Measurements from ENCODE around the gene NEURL1. TPM values are rescaled to one million over a fixed set of nuclear protein-coding genes. Genes with fewer than 3 reads are reported as not detected.
"Not testable (repeated sequence)": the region's sequence is repeated elsewhere in the genome, so short reads cannot be mapped to it uniquely, and the experiment has no call there.

Gene NEURL1
- total and polyA plus RNA-seq, 2 experiments from 2014 or later, result 2.7 to 3.5 TPM

- Histone ChIP-seq H3K27ac (no peak overlapping the region), H3K4me1 (ENCODE audit: low read depth) (no peaks in the 10 kb centered on the region), H3K36me3 (peaks cover 27% of the 10 kb centered on the region), H3K4me3 (no peak overlapping the region), H3K27me3 (no peaks in the 10 kb centered on the region), H3K9me3 (ENCODE audit: low read depth) (no peaks in the 10 kb centered on the region)
- TF ChIP-seq CTCF (IDR thresholded peaks at IDR 0.05; ENCODE audit: low read depth, low read length), result no peak
- DNase-seq (ENCODE audit: low read depth in 1 of 2, low spot score in 1 of 2), result no peak
Observed at GRCh38 chr10:103600956-103601569, 107.6 kb downstream of the NEURL1 start.

GRCh38 chr10:103602028-103602851 lies 108.7 kb downstream of the NEURL1 start:
- H3K4me3 ChIP-seq, result no peak overlapping the region
- H3K27me3 ChIP-seq, result no peaks in the 10 kb centered on the region
- no peaks in the 10 kb centered on the region for H3K4me1 ChIP-seq (ENCODE audit: low read depth)
- TF ChIP-seq CTCF (IDR thresholded peaks at IDR 0.05; ENCODE audit: low read depth, low read length), result no peak
- peaks cover 27% of the 10 kb centered on the region for H3K36me3 ChIP-seq
- no peaks in the 10 kb centered on the region for H3K9me3 ChIP-seq (ENCODE audit: low read depth)
- no peak overlapping the region for H3K27ac ChIP-seq
- DNase-seq (ENCODE audit: low read depth in 1 of 2, low spot score in 1 of 2), result no peak

GRCh38 chr10:103602852-103603155 lies 109.3 kb downstream of the NEURL1 start:
- Histone ChIP-seq H3K4me1 (ENCODE audit: low read depth) (no peaks in the 10 kb centered on the region), H3K36me3 (peaks cover 27% of the 10 kb centered on the region), H3K4me3 (no peak overlapping the region), H3K27ac (no peak overlapping the region), H3K27me3 (no peaks in the 10 kb centered on the region), H3K9me3 (ENCODE audit: low read depth) (no peaks in the 10 kb centered on the region)
- DNase-seq (ENCODE audit: low read depth in 1 of 2, low spot score in 1 of 2), result no peak
- no peak for TF ChIP-seq CTCF (IDR thresholded peaks at IDR 0.05; ENCODE audit: low read depth, low read length)

GRCh38 chr10:103603382-103603781 lies 109.9 kb downstream of the NEURL1 start:
- DNase-seq (ENCODE audit: low read depth in 1 of 2, low spot score in 1 of 2), result no peak
- Histone ChIP-seq H3K9me3 (ENCODE audit: low read depth) (no peaks in the 10 kb centered on the region), H3K4me1 (ENCODE audit: low read depth) (no peaks in the 10 kb centered on the region), H3K4me3 (no peak overlapping the region), H3K36me3 (peaks cover 27% of the 10 kb centered on the region), H3K27ac (no peak overlapping the region), H3K27me3 (no peaks in the 10 kb centered on the region)
- TF ChIP-seq CTCF (IDR thresholded peaks at IDR 0.05; ENCODE audit: low read depth, low read length), result no peak

GRCh38 chr10:103605359-103606096 lies 112.0 kb downstream of the NEURL1 start:
- peak in 1 of 2 donors; percentile 74 for DNase-seq (ENCODE audit: low read depth in 1 of 2, low spot score in 1 of 2)
- no peak overlapping the region for H3K4me3 ChIP-seq
- peak; percentile 91 for TF ChIP-seq CTCF (IDR thresholded peaks at IDR 0.05; ENCODE audit: low read depth, low read length)
- no peaks in the 10 kb centered on the region for H3K27me3 ChIP-seq
- peaks cover 32% of the 10 kb centered on the region for H3K36me3 ChIP-seq
- no peaks in the 10 kb centered on the region for H3K4me1 ChIP-seq (ENCODE audit: low read depth)
- H3K27ac ChIP-seq, result no peak overlapping the region
- no peaks in the 10 kb centered on the region for H3K9me3 ChIP-seq (ENCODE audit: low read depth)

- H3K4me1 ChIP-seq (ENCODE audit: low read depth), result not testable (repeated sequence)
Observed at GRCh38 chr10:103606097-103606438, 112.6 kb downstream of the NEURL1 start.

GRCh38 chr10:103607051-103607450 lies 113.5 kb downstream of the NEURL1 start:
- peaks cover 40% of the 10 kb centered on the region for H3K36me3 ChIP-seq
- not testable (repeated sequence) for DNase-seq (ENCODE audit: low read depth in 1 of 2, low spot score in 1 of 2); H3K4me1 ChIP-seq (ENCODE audit: low read depth); H3K4me3 ChIP-seq; H3K27me3 ChIP-seq; H3K27ac ChIP-seq; H3K9me3 ChIP-seq (ENCODE audit: low read depth)

More at GRCh38 chr10:103606097-103606438, 112.6 kb downstream of the NEURL1 start:
- H3K36me3 ChIP-seq, result peaks cover 33% of the 10 kb centered on the region
- DNase-seq (ENCODE audit: low read depth in 1 of 2, low spot score in 1 of 2); H3K27ac ChIP-seq; H3K9me3 ChIP-seq (ENCODE audit: low read depth); H3K27me3 ChIP-seq; H3K4me3 ChIP-seq: not testable (repeated sequence)

- not testable (repeated sequence) for H3K4me1 ChIP-seq (ENCODE audit: low read depth); H3K27me3 ChIP-seq; H3K27ac ChIP-seq; H3K9me3 ChIP-seq (ENCODE audit: low read depth); H3K4me3 ChIP-seq
- peaks cover 45% of the 10 kb centered on the region for H3K36me3 ChIP-seq
- peak in 1 of 2 donors; percentile 40 for DNase-seq (ENCODE audit: low read depth in 1 of 2, low spot score in 1 of 2)
Observed at GRCh38 chr10:103608056-103608455, 114.6 kb downstream of the NEURL1 start.

All from cardiac muscle cell (in vitro differentiated cells and primary cell).